ENCODE data around the gene IL17RD. TPM values are rescaled to one million over a fixed set of nuclear protein-coding genes. Genes with fewer than 3 reads are reported as not detected.

The IL17RD gene
- total and polyA plus RNA-seq, 2 of the 13 experiments (the other 11 are each of a cell fraction or from before 2014, with no cell fraction given), result 0.28 to 0.31 TPM

- TF ChIP-seq NFKB2 (CRISPR knock-in tag; IDR thresholded peaks at IDR 0.05; ENCODE audit: borderline replicate concordance) (peak; percentile 55; the same call in 1 of the 2 replicates), ZNF367 (CRISPR knock-in tag; IDR thresholded peaks at IDR 0.05; ENCODE audit: borderline replicate concordance) (no peak), XRCC5 (optimal IDR thresholded peaks at IDR 0.05; ENCODE audit: low read length) (peak; percentile 89), NBN (conservative IDR thresholded peaks at IDR 0.05) (no peak), ZSCAN25 (CRISPR knock-in tag; IDR thresholded peaks at IDR 0.05) (peak; percentile 65), JUND (CRISPR knock-in tag; IDR thresholded peaks at IDR 0.05) (peak; percentile 78), BRCA1 (CRISPR knock-in tag; IDR thresholded peaks at IDR 0.05) (no peak), ZSCAN29 (CRISPR knock-in tag; conservative IDR thresholded peaks at IDR 0.05) (no peak), GATAD2A (CRISPR knock-in tag; IDR thresholded peaks at IDR 0.05) (peak; percentile 54; the same call in 1 of the 2 replicates), FOSL2 (CRISPR knock-in tag; IDR thresholded peaks at IDR 0.05) (peak; percentile 98), ZMYM2 (CRISPR knock-in tag; IDR thresholded peaks at IDR 0.05) (peak; percentile 36; the same call in 1 of the 2 replicates), NCOR1 (IDR thresholded peaks at IDR 0.05; ENCODE audit: borderline replicate concordance, low read length) (peak; percentile 17; the same call in 1 of the 2 replicates), ZNF691 (CRISPR knock-in tag; IDR thresholded peaks at IDR 0.05; ENCODE audit: borderline replicate concordance, low read depth) (0 out of 2 replicates have a peak, but pooled peaks have one; percentile 49), ZGPAT (CRISPR knock-in tag; IDR thresholded peaks at IDR 0.05) (peak; percentile 37; the same call in 1 of the 2 replicates), SALL2 (CRISPR knock-in tag; IDR thresholded peaks at IDR 0.05) (peak; percentile 34; the same call in 1 of the 2 replicates), MED1 (CRISPR knock-in tag; IDR thresholded peaks at IDR 0.05) (peak; percentile 30; the same call in 1 of the 2 replicates), PAF1 (CRISPR knock-in tag; IDR thresholded peaks at IDR 0.05) (no peak), ZNF788 (CRISPR knock-in tag; IDR thresholded peaks at IDR 0.05; ENCODE audit: borderline replicate concordance) (no peak), ZBTB26 (CRISPR knock-in tag; IDR thresholded peaks at IDR 0.05; ENCODE audit: borderline replicate concordance) (no peak), KDM1A (CRISPR knock-in tag; IDR thresholded peaks at IDR 0.05) (0 out of 2 replicates have a peak, but pooled peaks have one; percentile 38), IRF2 (CRISPR knock-in tag; IDR thresholded peaks at IDR 0.05) (peak; percentile 51; the same call in 1 of the 2 replicates), ZNF124 (CRISPR knock-in tag; IDR thresholded peaks at IDR 0.05) (no peak), ZNF605 (CRISPR knock-in tag; IDR thresholded peaks at IDR 0.05) (0 out of 2 replicates have a peak, but pooled peaks have one; percentile 47), TBX2 (CRISPR knock-in tag; IDR thresholded peaks at IDR 0.05; ENCODE audit: borderline replicate concordance) (0 out of 2 replicates have a peak, but pooled peaks have one; percentile 17), FOXA3 (CRISPR knock-in tag; IDR thresholded peaks at IDR 0.05) (peak; percentile 23; the same call in 1 of the 2 replicates), FOXA1 (IDR thresholded peaks at IDR 0.05) (no peak), FOXA1 (CRISPR knock-in tag; IDR thresholded peaks at IDR 0.05) (0 out of 2 replicates have a peak, but pooled peaks have one; percentile 9)
- TF ChIP-seq, protein P1, sequence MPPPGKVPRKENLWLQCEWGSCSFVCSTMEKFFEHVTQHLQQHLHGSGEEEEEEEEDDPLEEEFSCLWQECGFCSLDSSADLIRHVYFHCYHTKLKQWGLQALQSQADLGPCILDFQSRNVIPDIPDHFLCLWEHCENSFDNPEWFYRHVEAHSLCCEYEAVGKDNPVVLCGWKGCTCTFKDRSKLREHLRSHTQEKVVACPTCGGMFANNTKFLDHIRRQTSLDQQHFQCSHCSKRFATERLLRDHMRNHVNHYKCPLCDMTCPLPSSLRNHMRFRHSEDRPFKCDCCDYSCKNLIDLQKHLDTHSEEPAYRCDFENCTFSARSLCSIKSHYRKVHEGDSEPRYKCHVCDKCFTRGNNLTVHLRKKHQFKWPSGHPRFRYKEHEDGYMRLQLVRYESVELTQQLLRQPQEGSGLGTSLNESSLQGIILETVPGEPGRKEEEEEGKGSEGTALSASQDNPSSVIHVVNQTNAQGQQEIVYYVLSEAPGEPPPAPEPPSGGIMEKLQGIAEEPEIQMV (CRISPR knock-in tag; IDR thresholded peaks at IDR 0.05; ENCODE audit: low read depth), result no peak
Observed at GRCh38 chr3:57060089-57060821, 104.9 kb downstream of the IL17RD start, which contains the start of gene SPATA12 (continued).

Data from HepG2 (cell line).